ENCODE data around the gene CCDC88B.

CCDC88B gene

DNA sequence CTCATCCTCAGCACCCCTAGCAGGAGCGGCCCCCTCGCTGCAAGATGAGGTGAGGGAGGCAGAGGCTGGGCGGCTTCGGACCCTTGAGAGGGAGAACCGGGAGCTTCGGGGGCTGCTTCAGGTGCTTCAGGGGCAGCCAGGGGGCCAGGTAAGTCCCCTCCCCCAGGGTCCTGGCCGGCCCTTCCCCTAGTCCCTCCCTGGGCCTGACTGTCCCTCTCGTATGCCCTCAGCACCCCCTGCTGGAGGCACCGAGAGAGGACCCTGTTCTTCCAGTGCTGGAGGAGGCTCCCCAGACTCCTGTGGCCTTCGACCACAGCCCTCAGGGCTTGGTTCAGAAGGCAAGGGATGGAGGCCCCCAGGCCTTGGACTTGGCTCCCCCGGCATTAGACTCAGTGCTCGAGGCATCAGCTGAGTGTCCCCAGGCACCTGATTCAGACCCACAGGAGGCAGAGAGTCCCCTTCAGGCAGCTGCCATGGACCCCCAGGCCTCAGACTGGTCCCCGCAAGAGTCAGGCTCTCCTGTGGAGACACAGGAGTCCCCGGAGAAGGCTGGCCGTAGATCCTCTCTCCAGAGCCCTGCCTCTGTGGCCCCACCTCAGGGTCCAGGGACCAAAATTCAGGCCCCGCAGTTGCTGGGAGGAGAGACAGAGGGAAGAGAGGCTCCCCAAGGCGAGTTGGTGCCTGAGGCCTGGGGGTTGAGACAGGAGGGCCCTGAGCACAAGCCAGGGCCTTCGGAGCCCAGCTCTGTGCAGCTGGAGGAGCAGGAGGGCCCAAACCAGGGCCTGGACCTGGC is 4.0 kb downstream of the CCDC88B start:
- DNase-seq = no peak

DNA sequence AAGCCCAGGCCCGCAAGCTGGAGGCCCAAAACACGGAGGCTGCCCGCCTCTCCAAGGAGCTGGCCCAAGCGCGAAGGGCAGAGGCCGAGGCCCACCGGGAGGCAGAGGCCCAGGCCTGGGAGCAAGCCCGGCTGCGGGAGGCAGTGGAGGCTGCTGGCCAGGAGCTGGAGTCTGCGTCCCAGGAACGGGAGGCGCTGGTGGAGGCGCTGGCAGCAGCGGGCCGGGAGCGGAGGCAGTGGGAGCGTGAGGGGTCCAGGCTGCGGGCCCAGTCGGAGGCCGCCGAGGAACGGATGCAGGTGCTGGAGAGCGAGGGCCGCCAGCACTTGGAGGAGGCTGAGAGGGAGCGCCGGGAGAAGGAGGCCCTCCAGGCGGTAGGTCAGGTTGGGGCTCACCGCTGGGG is 4.8 kb downstream of the CCDC88B start:
- DNase-seq = no peak

DNA sequence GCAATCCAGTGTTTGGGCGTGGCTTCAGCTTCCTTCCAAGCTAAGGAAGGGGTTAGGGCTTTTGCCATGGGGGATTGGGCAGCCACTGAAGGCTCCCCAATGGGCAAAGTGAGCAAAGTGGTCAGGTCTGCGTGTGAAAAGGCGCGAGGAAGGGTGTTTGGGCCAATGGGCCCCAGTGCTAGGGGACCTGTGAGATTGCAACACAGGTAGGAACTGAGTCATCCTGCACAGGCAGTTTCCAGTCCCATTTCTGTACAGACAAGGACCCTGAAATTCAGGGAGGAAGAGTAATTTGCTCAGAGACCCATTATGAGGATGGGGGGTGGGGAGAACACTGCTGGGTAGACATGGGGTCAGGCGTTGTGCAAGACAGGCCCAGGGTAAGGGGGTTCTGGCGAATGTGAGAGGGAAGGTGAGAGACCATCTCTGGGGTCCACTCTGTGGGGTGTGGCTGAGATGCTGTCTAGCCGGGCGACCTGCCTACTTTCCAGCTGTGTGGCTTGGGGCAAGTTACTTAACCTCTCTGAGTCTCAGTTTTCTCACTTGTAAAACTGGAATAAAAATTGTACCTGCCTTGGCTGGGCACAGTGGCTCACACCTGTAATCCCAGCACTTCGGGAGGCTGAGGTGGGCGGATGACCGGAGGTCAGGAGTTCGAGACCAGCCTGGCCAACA is 7.3 kb downstream of the CCDC88B start:
- DNase-seq = no peak

DNA sequence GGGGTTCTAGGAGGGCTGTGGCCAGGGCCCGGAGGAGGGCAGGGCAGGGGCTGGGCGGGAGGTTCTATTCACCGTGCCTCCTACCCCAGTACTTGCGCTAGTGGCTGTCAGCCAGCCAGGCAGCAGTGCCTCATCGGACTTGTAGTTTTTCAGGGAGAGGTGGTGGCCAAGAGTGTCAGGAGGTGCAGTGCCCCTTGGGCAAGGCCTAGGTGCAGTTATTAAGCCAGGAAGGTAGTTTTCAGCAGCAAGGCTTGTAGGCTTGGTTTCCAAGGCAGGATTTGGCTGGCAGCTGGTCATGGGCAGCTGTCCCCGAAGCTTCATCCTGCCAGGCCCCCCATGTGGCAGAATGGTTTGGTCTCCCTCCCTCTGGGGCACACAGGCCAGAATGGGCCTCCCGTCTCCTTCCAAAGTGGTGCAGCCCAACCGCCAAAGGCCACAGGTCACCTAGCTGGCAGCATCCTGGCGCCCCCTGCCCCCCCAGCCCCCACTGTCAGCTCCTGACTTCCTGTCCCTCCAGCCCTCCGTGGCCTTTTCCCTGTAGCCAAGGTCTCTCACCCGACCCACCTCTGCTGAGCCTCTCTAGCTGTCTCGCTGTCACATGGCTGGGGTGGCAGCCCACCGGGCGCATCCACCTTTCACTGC is 8.5 kb downstream of the CCDC88B start:
- no peak for DNase-seq

DNA sequence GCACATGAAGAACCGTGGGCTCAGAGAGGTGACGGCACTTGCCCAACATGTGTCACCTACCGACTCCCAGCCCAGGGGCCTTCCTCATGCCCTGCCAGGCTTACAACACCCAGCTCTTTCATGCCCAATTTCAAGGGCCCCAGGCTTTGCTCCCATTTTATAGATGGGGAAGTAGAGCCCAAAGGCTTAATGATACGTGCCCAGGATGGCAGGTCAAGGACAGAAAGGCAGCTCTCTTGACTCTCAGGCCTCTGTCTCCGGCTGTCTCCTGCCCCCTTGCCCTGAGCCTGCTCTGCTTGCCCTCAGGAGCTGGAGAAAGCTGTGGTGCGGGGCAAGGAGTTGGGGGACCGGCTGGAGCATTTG is 9.0 kb downstream of the CCDC88B start:
- DNase-seq = no peak

DNA sequence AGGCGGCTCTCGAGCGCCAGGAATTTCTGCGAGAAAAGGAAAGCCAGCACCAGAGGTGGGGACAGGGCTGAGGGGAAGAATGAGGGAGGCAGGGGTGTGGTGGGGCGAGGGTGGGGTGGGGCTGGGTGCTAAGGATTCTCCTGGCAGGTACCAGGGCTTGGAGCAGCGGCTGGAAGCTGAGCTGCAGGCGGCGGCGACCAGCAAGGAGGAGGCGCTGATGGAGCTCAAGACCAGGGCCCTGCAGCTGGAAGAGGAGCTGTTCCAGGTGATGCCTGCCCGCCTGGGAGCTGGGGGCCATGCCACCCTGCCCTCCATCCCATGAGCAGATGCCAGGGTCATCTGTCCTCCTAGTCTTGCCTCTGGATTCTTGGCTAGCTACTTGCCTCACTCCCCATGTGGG is 9.4 kb downstream of the CCDC88B start:
- no peak for DNase-seq

DNA sequence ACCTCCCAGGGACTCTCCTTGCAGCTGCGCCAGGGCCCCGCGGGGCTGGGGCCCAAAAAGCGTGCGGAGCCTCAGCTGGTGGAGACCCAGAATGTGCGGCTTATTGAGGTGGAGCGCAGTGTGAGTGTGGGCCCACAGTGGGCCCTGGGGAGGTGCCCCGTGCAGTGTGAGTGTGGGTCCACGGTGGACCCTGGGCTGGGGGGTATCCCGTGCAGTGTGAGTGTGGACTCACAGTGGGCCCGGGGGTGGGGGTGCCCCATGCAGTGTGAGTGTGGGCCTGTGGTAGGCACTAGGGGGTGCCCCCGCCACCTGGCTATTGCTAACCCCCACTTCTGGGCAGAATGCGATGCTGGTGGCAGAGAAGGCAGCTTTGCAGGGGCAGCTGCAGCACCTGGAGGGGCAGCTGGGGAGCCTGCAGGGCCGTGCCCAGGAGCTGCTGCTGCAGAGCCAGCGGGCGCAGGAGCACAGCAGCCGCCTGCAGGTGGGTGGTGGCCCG is 11.2 kb downstream of the CCDC88B start:
- DNase-seq = no peak

DNA sequence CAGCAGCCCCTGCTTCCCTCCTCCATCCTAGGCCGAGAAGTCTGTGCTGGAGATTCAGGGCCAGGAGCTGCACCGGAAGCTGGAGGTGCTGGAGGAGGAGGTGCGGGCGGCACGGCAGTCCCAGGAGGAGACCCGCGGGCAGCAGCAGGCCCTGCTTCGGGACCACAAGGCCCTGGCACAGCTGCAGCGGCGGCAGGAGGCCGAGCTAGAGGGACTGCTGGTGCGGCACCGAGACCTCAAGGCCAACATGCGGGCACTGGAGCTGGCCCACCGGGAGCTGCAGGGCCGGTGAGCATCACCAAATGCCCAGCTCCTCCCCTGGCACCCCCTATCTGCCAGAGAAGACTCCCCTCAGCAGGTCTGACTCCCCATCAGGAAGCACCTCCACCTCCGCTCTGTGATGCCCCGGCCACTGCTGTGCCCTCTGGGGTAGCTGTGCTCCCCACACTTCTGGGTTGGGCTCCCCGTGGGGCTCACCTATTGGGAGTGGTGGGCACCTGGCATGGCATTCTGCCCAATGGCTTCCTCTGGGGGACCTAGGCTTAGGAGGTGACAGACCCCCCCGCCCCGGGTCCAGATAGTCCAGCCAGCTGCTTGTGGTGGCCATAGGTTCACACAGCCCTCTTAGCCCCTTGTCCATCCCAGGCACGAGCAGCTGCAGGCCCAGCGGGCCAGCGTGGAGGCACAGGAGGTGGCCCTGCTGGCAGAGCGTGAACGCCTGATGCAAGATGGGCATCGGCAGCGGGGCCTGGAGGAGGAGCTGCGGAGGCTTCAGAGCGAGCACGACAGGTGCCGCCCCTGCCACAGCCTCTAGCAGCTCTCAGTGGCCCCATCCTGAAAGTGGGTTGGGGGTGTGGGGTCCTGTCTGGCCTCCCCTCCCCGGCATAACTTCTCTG is 12.3 kb downstream of the CCDC88B start:
- no peak for DNase-seq

DNA sequence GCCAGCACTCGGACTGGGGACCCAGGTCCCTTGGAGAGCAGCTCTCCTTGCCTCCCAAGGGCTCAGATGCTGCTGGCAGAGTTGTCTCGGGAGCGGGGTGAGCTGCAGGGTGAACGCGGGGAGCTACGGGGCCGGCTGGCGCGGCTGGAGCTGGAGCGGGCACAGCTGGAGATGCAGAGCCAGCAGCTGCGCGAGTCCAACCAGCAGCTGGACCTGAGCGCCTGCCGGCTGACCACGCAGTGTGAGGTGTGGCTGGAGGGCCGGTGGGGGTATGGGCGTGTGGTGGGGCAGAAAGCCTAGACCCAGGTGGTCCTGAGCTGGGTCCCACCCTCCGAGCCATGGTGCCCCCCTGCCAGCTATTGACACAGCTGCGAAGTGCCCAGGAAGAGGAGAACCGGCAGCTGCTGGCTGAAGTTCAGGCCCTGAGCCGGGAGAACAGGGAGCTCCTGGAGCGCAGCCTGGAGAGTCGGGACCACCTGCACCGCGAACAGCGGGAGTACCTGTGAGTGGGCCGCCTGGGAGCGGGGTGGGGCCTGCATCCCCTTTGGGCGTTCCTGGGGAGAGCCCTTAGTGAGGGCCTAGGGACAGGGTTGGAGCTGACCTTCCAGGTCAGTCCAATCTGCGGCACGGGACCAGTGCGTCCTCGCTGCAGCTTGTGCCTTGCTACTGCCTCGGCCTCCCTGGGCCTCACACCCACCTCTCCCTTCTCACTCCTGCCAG is 13.2 kb downstream of the CCDC88B start:
- DNase-seq = no peak

DNA sequence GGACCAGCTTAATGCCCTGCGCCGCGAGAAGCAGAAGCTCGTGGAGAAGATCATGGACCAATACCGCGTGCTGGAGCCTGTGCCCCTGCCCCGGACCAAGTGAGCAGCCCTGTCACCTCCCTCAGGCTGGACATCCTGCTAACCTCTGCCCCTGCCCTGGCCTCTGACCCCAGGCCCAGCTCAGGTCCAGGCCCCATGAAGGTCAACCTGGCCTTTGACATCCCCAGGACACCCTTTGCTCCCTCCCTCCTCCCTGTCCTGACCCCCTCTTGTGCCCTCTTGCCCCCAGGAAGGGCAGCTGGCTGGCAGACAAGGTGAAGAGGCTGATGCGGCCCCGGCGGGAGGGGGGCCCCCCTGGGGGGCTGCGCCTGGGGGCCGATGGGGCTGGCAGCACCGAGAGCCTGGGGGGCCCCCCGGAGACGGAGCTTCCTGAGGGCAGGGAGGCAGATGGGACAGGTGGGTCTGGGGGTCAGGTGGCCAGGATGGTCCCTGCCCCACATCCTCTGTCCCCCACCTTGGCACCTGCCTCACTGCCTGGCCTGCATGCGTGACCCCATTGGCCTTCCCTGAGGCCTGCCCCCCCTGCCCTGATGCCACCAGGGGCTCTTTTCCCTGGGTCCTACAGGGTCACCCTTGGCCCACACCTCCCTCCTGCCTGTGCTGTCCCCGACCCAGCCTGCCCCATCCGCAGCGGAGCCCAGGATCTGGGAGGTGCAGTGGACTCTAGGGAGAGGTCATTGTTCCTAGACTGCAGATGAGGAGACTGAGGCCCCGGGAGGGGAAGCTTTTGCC is 13.9 kb downstream of the CCDC88B start:
- no peak for DNase-seq

DNA sequence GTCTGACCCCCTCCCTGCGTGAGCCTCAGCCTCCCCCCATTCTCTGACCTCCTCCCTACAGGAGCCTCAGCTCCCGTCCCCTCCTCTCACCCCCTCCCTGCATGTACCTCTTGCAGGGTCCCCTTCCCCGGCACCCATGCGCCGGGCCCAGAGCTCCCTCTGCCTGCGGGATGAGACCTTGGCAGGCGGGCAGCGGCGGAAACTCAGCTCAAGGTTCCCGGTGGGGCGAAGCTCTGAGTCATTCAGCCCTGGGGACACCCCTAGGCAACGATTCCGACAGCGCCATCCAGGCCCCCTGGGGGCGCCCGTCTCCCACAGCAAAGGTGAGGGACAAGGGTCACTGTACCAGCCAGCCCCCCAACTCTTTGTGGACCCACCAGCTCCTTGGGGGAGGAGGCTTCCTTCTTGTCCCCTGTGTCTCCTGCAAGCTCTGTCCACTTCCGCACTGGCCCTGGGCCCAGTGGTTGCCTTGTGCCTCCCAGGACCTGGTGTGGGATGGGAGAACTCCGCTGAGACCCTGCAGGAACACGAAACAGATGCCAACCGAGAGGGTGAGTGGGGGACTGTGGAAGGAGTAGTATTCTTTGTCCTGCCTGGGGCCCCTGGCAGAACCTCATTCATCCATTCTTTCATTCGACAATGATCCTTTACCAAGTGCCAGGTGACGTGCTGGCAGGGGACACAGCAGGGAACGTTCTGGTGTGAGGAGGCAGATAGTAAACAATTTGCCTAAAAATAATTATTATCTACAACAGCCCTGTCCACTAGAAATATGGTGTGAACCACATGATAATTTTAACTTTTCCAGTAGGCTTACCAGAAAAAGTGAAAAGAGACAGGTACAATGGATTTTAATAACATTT is 15.3 kb downstream of the CCDC88B start:
- DNase-seq = peak; percentile 68

DNA sequence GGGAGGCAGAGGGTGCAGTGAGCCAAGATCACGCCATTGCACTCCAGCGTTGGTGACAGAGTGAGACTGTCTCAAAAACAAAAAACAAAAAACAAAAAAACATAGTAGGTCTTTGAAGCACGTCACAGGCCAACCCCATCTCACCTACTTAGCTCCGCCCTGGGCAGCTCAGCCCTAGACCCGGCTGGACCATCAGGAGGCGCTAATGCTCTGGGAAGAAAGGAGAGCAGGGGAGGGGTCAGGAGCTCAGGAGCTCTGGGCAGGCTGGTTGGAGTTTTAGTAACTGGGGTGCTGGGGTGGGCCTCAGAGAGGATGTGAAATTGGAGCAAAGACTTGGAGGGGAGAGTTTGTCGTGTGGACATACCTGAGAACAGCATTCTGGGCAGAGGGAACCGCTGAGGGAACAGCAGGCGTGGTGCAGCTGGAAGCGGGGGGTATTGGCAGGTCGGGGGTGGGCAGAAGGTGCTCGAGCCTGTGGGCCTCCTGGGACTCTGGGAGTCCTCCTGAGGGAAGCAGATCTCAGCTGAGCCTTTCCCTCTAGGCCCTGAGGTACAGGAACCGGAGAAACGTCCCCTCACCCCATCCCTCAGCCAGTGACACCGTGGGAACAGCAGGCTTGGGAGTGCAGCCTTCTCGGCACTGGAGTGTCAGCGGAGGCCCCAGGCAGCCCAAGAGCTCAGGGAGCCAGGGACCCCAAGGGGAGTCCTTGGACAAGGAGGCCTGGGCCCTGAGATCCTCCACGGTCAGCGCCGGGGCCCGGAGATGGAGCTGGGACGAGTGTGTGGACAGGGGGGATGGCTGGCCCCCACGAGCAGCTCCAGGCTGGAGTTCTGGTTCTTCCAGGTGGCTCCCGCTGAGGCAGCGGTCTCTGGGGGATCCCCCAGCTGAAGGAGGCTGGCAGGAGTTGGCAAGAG is 16.8 kb downstream of the CCDC88B start:
- no peak for DNase-seq

DNA sequence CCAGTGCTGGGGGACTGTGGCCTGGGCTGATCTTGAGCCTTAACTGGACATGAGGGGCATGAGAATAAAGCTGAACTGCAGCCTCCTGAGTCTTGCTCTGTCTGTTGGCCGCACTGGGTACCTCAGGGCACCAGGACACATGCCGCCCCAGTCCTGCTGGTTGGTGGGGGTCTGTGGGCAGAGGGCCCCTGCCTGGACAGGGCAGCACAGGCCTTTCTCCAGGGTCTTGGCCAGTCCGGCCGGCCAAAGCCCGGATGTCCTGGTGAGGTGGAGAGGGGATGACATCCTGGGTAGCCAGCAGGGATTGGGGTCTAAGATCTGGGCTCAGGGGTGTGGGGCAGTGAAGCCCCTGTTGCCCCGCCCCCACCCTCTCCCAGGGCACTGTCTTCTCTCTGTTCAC is 17.4 kb downstream of the CCDC88B start:
- no peak for DNase-seq

DNA sequence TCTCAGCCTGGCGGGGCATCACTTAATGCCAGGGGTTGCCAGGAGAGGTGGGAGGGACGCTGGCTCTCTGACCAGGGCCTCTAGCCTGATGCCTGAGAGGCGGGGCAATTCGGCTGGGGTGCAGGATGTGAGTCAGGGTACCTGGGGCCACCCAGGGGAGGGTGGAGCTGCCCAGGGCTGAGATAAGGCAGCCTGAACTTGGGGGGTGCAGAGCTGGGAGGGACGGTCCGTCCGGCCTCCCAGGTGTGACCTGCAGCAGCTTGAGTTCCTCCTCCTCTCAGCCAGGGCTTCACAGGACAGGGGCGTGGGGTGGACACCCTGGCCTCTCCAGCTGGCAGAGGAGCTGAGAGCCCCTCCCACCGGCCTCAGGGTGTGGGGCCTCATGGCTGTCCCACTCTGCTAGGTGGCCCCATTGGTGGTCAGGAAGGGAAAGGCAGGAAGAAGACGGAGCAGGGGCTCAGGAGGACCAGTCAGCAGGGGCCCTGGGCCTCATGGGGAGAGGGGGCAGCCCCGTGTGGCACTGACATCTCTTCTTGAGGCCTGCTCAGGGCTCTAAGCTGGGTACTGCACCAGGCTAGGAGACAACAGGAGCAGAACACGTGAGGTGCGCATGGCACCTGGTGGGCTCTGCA is 18.0 kb downstream of the CCDC88B start:
- no peak for DNase-seq

DNA sequence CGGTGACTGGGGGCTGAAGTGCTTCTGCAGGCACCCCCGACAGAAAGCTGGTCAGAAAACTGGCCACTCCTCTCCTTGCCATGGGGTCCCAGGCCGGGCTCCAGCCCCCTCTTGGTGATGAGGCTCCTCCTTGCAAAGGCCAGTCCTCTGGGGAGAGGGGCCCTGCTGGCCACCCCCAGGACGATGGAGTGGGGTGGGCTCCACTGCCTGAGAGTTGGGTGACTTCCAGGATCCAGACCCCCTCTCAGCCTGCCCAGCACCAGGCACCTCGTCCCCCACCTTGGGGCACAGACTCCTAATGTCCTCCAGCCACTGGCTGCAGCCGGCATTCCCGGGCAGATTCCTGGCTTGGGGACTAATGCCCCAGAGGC is 18.5 kb downstream of the CCDC88B start:
- DNase-seq = no peak

DNA sequence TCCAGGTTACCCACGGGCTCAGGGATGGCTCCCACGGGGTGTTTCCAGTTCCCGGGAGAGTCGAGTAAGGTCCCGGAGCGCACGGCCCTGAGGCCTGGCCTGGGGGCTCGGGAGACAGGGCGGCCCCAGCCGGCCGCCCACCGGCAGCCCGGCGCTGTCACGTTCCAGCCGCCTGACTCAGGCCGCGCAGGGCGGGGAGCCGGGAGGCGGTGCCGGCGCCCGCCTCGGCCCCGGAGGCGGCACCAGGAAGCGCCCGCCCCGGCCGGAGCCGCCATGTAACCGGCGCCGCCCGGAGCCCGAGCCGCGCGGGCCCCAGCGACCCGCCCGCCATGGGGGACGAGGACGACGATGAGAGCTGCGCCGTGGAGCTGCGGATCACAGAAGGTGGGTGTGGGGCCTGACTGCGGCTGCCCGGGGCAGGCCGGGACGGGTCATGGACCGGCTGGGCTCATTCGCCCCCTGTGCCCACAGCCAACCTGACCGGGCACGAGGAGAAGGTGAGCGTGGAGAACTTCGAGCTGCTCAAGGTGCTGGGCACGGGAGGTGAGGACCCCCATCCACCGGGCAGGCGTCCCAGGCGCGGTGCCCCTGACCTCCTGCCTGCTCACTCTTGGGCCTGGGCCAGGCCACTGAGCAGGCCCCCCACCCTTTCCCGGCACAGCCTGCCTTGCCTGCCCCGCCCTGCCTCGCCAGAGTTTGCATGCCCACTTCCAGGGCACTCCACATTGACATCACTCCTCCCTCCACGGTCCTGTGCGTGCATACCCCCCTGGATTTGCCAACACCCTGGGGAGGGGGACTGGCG is 19.1 kb downstream of the CCDC88B start, which contains the start of gene RPS6KA4:
TSS of gene RPS6KA4 (plus strand) at position 256 of the 805 bp plus-strand sequence. CDS start at position 330, 74 bp downstream.
- DNase-seq = peak; percentile 39

DNA sequence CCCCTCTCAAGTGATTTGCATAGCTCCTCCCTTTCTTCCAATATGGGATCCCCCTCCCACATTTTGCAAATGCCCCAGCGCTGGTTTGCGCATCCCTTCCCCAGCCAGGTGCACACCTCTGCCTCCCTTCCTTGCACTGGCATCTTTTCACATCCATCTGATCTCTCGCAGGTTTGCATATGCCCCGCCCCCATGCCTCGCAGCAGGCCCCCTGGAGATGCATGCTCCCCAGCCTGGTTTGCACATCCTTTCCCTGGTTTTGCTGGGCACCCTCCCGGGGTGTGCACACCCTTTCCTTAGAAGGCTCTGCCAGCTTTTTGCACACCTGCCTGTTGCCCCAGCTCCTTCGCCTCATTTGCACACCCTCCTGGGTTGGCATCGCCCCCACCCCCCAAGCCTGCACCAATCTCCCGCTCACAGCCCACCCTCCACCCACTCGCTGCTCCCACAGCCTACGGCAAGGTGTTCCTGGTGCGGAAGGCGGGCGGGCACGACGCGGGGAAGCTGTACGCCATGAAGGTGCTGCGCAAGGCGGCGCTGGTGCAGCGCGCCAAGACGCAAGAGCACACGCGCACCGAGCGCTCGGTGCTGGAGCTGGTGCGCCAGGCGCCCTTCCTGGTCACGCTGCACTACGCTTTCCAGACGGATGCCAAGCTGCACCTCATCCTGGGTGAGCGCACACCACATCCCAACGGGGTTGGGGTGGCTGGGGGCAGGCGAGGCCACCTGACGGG is 19.9 kb downstream of the CCDC88B start:
- no peak for DNase-seq

Data from CD4-positive, alpha-beta T cell treated with Interleukin-15 for 1 hour (primary cell).